ENCODE measurements around the gene SCRN3.
"Not testable (repeated sequence)": the region's sequence is repeated elsewhere in the genome, so short reads cannot be mapped to it uniquely, and the experiment has no call there.

DNA sequence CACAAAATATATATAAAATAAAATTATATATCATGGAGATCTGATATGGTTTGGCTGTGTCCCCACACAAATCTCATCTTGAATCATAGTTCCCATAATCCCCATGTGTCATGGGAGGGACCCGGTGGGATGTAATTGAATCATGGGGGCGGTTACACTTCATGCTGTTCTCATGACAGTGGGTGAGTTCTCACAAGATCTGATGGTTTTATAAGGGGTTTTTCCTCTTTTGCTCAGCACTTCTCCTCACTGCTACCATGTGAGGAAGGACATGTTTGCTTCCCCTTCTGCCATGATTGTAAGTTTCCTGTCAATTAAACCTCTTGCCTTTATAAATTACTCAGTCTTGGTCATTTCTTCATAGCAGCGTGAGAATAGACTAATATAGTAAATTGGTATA is 6.8 kb upstream of the SCRN3 start:
- TF ChIP-seq, protein P1, sequence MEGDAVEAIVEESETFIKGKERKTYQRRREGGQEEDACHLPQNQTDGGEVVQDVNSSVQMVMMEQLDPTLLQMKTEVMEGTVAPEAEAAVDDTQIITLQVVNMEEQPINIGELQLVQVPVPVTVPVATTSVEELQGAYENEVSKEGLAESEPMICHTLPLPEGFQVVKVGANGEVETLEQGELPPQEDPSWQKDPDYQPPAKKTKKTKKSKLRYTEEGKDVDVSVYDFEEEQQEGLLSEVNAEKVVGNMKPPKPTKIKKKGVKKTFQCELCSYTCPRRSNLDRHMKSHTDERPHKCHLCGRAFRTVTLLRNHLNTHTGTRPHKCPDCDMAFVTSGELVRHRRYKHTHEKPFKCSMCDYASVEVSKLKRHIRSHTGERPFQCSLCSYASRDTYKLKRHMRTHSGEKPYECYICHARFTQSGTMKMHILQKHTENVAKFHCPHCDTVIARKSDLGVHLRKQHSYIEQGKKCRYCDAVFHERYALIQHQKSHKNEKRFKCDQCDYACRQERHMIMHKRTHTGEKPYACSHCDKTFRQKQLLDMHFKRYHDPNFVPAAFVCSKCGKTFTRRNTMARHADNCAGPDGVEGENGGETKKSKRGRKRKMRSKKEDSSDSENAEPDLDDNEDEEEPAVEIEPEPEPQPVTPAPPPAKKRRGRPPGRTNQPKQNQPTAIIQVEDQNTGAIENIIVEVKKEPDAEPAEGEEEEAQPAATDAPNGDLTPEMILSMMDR (conservative IDR thresholded peaks at IDR 0.05): not testable (repeated sequence)
- TF ChIP-seq ZFX (IDR thresholded peaks at IDR 0.05): not testable (repeated sequence)
